ENCODE measurements around the gene SLC11A2. TPM values are rescaled to one million over a fixed set of nuclear protein-coding genes. Genes with fewer than 3 reads are reported as not detected.
A peak's percentile ranks its signal among the peaks of the same experiment; 100 is the strongest.

Gene SLC11A2
- 73.8 and 76.8 TPM in 2 replicates for total RNA-seq
- long read RNA-seq, full-length matches to known transcripts = 149 of 306 reads
- long read RNA-seq, partial matches to known transcripts = 111 of 306 reads
- long read RNA-seq, other reads (novel, unspliced or antisense) = 46 of 306 reads

DNA sequence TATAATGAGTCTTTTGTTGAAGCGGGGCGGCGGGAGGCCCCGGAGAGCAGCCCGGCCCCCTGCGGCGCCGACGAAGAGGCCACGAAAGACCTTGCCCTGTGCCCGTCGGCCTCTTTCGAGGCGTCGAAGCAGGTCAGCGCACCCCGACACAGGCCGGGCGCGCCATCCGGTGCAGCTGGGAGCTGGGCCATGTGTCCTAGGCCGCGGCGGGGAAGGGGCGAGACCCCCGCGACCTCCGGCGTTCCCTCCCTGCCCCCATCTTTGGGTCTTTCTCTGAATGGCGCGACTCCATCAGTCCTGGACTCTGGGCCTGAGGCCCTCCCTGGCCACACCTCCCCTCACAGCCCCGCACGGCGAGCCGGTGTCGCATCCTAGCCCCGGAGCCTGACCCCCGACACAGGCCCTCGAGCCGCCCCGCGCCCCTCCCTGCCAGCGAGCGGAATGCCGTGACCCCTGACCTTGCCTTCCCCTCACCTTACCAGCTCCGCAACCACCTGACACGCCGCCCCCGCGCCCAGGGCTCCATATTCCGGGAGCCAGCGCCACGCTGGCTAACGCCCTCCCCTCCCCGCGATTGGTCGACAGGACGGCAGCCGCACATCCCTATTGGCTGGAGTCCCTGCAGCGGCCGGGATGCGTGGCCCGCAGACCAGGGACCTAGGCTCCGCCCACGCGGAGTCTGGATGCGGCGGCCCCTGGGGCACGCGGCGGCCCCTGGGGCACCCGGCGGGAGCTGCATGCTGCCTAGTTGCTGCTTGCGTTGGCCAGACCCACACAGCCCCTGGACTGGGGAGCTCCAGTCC is at the start of gene SLC11A2:
Gene SLC11A2 (minus strand): TSS at position 549 of the 803 bp plus-strand sequence. CDS start 15,656 bp downstream, outside the sequence.
- peaks cover 47% of the 10 kb centered on the region for H3K4me1 Mint-ChIP-seq (ENCODE audit: low read depth)

DNA sequence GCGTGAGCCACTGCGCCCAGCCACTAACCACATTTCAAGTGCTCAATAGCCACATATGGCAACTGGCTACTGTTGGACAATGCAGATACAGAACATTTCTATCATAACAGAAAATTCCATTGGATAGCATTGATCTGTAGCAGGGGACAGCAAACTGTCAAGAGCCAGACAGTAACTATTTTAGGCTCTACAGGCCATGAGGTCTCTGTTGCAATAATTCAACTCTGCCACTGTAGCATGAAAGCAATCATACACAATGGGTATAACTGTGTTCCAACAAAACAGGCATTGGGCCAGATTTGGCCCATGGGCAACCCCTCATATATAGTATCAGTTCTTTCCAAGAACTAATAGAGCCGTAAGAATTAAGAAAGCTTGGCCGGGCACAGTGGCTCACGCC is 49.2 kb upstream of the SLC11A2 start:
- H3K27ac Mint-ChIP-seq = peak overlapping the region; percentile 7
- no peak for DNase-seq (ENCODE audit: low spot score, unreplicated experiment)
- peaks cover 20% of the 10 kb centered on the region for H3K36me3 Mint-ChIP-seq (ENCODE audit: insufficient read depth)
- peaks cover 7% of the 10 kb centered on the region for H3K4me1 Mint-ChIP-seq (ENCODE audit: low read depth)
- no peaks in the 10 kb centered on the region for H3K27me3 Mint-ChIP-seq
- H3K4me3 Mint-ChIP-seq (ENCODE audit: low read depth) = no peak overlapping the region
- H3K9me3 Mint-ChIP-seq (ENCODE audit: low read depth) = no peaks in the 10 kb centered on the region
- TF ChIP-seq, protein P1, sequence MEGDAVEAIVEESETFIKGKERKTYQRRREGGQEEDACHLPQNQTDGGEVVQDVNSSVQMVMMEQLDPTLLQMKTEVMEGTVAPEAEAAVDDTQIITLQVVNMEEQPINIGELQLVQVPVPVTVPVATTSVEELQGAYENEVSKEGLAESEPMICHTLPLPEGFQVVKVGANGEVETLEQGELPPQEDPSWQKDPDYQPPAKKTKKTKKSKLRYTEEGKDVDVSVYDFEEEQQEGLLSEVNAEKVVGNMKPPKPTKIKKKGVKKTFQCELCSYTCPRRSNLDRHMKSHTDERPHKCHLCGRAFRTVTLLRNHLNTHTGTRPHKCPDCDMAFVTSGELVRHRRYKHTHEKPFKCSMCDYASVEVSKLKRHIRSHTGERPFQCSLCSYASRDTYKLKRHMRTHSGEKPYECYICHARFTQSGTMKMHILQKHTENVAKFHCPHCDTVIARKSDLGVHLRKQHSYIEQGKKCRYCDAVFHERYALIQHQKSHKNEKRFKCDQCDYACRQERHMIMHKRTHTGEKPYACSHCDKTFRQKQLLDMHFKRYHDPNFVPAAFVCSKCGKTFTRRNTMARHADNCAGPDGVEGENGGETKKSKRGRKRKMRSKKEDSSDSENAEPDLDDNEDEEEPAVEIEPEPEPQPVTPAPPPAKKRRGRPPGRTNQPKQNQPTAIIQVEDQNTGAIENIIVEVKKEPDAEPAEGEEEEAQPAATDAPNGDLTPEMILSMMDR (IDR thresholded peaks at IDR 0.05; ENCODE audit: unreplicated experiment) = no peak

More for the DNA sequence above, at the start of gene SLC11A2:
- Mint-ChIP-seq H3K27ac (peak within 1 kb of the TSS; percentile 99), H3K27me3 (no peaks in the 10 kb centered on the region), H3K4me3 (ENCODE audit: low read depth) (peak within 1 kb of the TSS; percentile 81), H3K36me3 (ENCODE audit: insufficient read depth) (no peaks in the 10 kb centered on the region), H3K9me3 (ENCODE audit: low read depth) (no peaks in the 10 kb centered on the region)
- peak; percentile 91 for DNase-seq (ENCODE audit: low spot score, unreplicated experiment)
- TF ChIP-seq, protein P1 (IDR thresholded peaks at IDR 0.05; ENCODE audit: unreplicated experiment) = no peak

DNA sequence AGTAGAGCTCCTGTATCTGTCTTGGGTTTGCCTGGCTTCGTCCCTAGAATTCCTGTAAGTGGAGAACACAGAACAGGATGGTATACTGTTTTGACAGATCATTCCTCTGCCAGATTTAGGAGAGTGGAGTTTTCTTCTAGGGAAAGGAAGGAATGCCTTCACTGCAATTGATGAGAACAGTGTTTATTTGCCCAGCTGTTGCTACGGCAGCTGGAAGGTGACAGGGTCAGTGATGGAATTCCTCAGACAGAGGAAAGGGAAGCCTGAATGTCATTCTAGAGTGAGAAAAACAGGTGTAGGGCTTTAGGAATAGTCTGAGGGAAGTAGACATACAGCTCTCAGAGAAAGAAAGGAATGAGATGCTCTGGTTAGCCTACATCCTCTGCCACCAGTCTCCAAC is 45.5 kb upstream of the SLC11A2 start:
- Mint-ChIP-seq H3K9me3 (ENCODE audit: low read depth) (no peaks in the 10 kb centered on the region), H3K27me3 (no peaks in the 10 kb centered on the region), H3K4me3 (ENCODE audit: low read depth) (no peak overlapping the region), H3K36me3 (ENCODE audit: insufficient read depth) (peaks cover 20% of the 10 kb centered on the region), H3K4me1 (ENCODE audit: low read depth) (peaks cover 6% of the 10 kb centered on the region), H3K27ac (peak overlapping the region; percentile 85)
- TF ChIP-seq, protein P1 (IDR thresholded peaks at IDR 0.05; ENCODE audit: unreplicated experiment) = no peak
- DNase-seq (ENCODE audit: low spot score, unreplicated experiment) = no peak

DNA sequence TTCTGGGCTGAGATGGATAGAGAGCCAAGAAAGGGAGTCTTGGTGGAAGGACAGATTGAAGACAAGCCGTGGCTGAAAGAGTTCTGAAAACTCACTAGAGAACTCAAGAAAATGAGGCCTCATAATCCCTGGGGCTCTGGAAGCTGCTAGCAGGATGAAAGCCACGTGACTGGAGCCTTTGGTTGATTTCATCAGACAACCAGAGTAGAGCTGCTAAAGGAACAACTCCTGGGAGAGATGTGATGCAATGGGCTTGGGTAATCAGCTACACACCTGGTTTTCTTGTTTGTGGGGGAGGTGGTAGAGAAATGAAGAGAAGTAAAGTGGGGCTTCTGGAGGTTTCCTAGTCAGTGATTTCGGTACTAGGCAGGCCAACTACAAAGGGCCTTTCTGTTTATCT is 43.8 kb upstream of the SLC11A2 start:
- TF ChIP-seq, protein P1 (IDR thresholded peaks at IDR 0.05; ENCODE audit: unreplicated experiment) = no peak
- H3K9me3 Mint-ChIP-seq (ENCODE audit: low read depth) = no peaks in the 10 kb centered on the region
- DNase-seq (ENCODE audit: low spot score, unreplicated experiment) = no peak
- peaks cover 24% of the 10 kb centered on the region for H3K36me3 Mint-ChIP-seq (ENCODE audit: insufficient read depth)
- H3K27ac Mint-ChIP-seq = peak overlapping the region; percentile 46
- H3K27me3 Mint-ChIP-seq = no peaks in the 10 kb centered on the region
- peaks cover 6% of the 10 kb centered on the region for H3K4me1 Mint-ChIP-seq (ENCODE audit: low read depth)
- H3K4me3 Mint-ChIP-seq (ENCODE audit: low read depth) = no peak overlapping the region

DNA sequence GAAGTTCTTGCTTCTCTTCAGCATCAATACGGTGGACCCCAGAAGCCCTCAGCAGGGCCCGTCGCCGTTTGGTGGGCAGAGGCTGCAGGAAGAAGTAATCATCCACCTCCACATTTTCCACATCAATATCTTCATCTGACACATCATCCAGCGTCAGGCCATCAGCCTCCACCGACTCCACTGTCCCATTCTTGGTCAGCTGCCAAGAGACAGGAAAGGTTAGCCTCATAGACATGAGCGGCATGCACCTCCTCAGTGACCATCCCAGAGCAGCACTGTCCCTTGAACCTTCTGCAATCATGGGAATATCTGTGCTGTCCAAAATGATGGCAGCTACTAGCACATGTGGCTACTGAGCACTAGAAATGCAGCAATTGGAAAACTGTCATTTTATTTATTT is 41.6 kb upstream of the SLC11A2 start:
- H3K4me1 Mint-ChIP-seq (ENCODE audit: low read depth) = peaks cover 6% of the 10 kb centered on the region
- H3K27ac Mint-ChIP-seq = no peak overlapping the region
- no peak overlapping the region for H3K4me3 Mint-ChIP-seq (ENCODE audit: low read depth)
- peaks cover 20% of the 10 kb centered on the region for H3K36me3 Mint-ChIP-seq (ENCODE audit: insufficient read depth)
- H3K27me3 Mint-ChIP-seq = no peaks in the 10 kb centered on the region
- no peak for DNase-seq (ENCODE audit: low spot score, unreplicated experiment)
- TF ChIP-seq, protein P1 (IDR thresholded peaks at IDR 0.05; ENCODE audit: unreplicated experiment) = no peak
- no peaks in the 10 kb centered on the region for H3K9me3 Mint-ChIP-seq (ENCODE audit: low read depth)

All from progenitor cell of endocrine pancreas (in vitro differentiated cells).